Choroid plexus epithelial cell (primary cell): Measurements from ENCODE around the gene PPIL4.
"Not testable (repeated sequence)": the region's sequence is repeated elsewhere in the genome, so short reads cannot be mapped to it uniquely, and the experiment has no call there.

Source experiments
- DNase-seq: peaks from one replicate; pipeline ENCODE4 v3.0.0-alpha.2; 2010; ENCODE audit warnings: low read depth
- H3K4me3 ChIP-seq: 2 replicates; pipeline ENCODE4 v1.5.1; 2011; ENCODE audit warnings: low read depth, mild to moderate bottlenecking, control low read depth, low read length, moderate library complexity
- CTCF ChIP-seq: conservative IDR thresholded peaks from 2 replicates; pipeline ENCODE4 v1.5.1; 2011; ENCODE audit warnings: low read depth, mild to moderate bottlenecking, control low read depth, inconsistent platforms, low read length, moderate library complexity

The PPIL4 gene

DNA sequence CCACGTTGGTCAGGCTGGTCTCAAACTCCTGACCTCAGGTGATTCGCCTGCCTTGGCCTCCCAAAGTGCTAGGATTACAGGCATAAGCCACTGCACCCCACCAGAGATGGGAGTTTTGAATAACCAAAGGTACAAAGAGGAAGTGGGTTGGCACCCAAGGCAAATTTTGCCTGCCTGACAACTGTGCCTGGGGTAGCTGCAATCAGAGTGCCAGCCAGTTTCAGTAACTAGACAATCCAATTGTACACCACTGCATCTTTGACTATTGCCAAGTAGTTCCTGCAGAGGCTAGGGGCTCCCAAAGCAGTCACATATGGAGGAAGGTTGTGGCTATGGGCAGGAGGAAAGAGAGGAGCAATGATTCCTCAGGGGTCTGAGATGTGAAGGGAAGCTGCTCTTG is 77.7 kb downstream of the PPIL4 start:
- no peak overlapping the region for H3K4me3 ChIP-seq
- TF ChIP-seq CTCF, result no peak
- no peak for DNase-seq

DNA sequence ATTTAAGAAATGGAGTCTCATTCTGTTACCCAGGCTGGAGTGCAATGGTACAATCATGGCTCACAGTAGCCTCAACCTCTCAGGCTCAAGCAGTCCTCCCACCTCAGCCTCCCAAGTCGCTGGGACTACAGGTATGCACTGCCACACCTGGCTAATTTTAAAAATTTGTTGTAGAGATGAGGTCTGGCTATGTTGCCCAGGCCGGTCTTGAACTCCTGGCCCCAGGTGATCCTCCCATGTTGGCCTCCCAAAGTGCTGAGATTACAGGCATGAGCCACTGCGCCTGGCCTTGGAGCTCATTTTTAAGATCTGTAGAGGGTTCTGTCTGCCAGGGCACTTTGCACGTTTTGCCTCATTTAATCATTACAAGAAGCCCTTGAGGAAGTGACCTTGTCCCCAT is 78.6 kb downstream of the PPIL4 start:
- no peak for DNase-seq
- no peak for TF ChIP-seq CTCF
- H3K4me3 ChIP-seq, result no peak overlapping the region

GRCh38 chr6:149464411-149464810 is 81.4 kb downstream of the PPIL4 start:
- H3K4me3 ChIP-seq, result no peak overlapping the region
- no peak for DNase-seq
- no peak for TF ChIP-seq CTCF

DNA sequence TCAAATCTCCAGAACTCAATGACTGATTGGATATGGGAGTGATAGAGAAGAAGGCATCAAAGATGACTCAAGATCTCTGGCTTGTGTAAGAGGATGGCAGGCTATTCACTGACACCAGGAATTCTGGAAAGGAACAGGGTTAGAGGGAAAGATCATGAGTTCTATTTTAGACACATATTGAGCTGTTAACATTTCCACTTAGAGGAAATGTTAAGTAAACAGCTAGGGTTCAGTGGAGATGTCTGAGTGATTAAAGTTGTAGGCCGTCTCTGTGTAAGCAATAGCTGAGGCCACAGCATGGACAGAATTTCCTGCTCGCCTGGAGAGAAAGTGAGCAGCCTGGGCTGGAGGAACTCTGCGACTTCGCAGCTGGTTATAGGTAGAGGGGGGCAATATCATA is 82.1 kb downstream of the PPIL4 start:
- TF ChIP-seq CTCF, result no peak
- no peak overlapping the region for H3K4me3 ChIP-seq
- DNase-seq, result peak; percentile 62

GRCh38 chr6:149462712-149463111 is 83.1 kb downstream of the PPIL4 start:
- DNase-seq, H3K4me3 ChIP-seq: not testable (repeated sequence)

- no peak overlapping the region for H3K4me3 ChIP-seq
- DNase-seq, result no peak
- TF ChIP-seq CTCF, result no peak
Measured at GRCh38 chr6:149461670-149462069, 84.2 kb downstream of the PPIL4 start.

- not testable (repeated sequence) for H3K4me3 ChIP-seq, DNase-seq
Measured at GRCh38 chr6:149460249-149460648, 85.6 kb downstream of the PPIL4 start.

DNA sequence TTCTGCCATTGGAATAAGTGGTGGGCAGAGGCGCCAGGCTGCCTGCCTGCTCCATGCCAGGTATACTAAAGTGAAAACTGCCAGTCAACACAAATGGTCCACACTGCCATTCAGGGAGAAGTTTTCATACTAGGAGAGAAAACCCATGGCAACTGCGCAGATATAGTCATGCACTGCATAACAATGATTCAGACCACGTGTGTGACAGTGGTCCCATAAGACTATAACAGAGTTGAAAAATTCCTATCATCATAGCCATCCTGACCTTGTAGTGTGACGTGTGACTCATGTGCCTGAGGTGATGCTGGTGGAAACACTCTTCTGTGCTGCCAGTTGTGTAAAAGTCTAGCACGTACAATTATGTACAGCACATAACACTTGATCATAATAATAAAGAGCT is 86.1 kb downstream of the PPIL4 start:
- DNase-seq, result no peak
- TF ChIP-seq CTCF, result no peak

More for the DNA sequence above, 86.1 kb downstream of the PPIL4 start:
- H3K4me3 ChIP-seq, result no peak overlapping the region
